ENCODE data around the gene CCL13. TPM values are rescaled to one million over a fixed set of nuclear protein-coding genes. Genes with fewer than 3 reads are reported as not detected.

The CCL13 gene
- total RNA-seq, 1 donor from 2014 or later, result not detected

GRCh38 chr17:34403006-34403405, 46.7 kb downstream of the CCL13 start:
- H3K27ac Mint-ChIP-seq, result no peak overlapping the region
- no peak for TF ChIP-seq CTCF (IDR thresholded peaks at IDR 0.05; ENCODE audit: unreplicated experiment)
- no peaks in the 10 kb centered on the region for H3K4me1 Mint-ChIP-seq (ENCODE audit: low read depth)
- H3K36me3 Mint-ChIP-seq (ENCODE audit: insufficient read depth), result no peaks in the 10 kb centered on the region
- peaks cover 10% of the 10 kb centered on the region for H3K27me3 Mint-ChIP-seq
- H3K4me3 Mint-ChIP-seq (ENCODE audit: low read depth), result no peak overlapping the region
- no peak for DNase-seq (ENCODE audit: low spot score, unreplicated experiment)
- H3K9me3 Mint-ChIP-seq (ENCODE audit: low read depth), result no peaks in the 10 kb centered on the region

GRCh38 chr17:34406226-34406625, 49.9 kb downstream of the CCL13 start:
- Mint-ChIP-seq H3K4me1 (ENCODE audit: low read depth) (no peaks in the 10 kb centered on the region), H3K27me3 (peaks cover 25% of the 10 kb centered on the region), H3K27ac (no peak overlapping the region), H3K4me3 (ENCODE audit: low read depth) (no peak overlapping the region), H3K36me3 (ENCODE audit: insufficient read depth) (no peaks in the 10 kb centered on the region), H3K9me3 (ENCODE audit: low read depth) (no peaks in the 10 kb centered on the region)
- no peak for TF ChIP-seq CTCF (IDR thresholded peaks at IDR 0.05; ENCODE audit: unreplicated experiment)
- DNase-seq (ENCODE audit: low spot score, unreplicated experiment), result no peak

Other genes starting within 250 kb of the CCL13 start
- not detected in 2 replicates for gene CCL2, start 101.2 kb upstream of the CCL13 start, total RNA-seq
- not detected in 2 replicates for gene CCL7, start 86.3 kb upstream of the CCL13 start, total RNA-seq
- not detected in 2 replicates for gene CCL11, start 70.7 kb upstream of the CCL13 start, total RNA-seq
- gene CCL8, start 37.0 kb upstream of the CCL13 start, total RNA-seq, result not detected in 2 replicates
- gene CCL1, start 6.8 kb downstream of the CCL13 start, total RNA-seq, result not detected in 2 replicates
- 0.05 and 0.13 TPM in 2 replicates for gene TMEM132E, start 223.1 kb downstream of the CCL13 start, total RNA-seq

All from progenitor cell of endocrine pancreas (in vitro differentiated cells).